HG03066 (cell line): ENCODE measurements around the gene CHRNA4.

Experiments used
- ATAC-seq: cut with Tn5 transposase; IDR thresholded peaks from one replicate; pipeline ENCODE4 v1.9.1; 2021; ENCODE audit warnings: low read depth; ENCODE audit not compliant: unreplicated experiment

Gene CHRNA4

GRCh38 chr20:63295846-63296245 lies 65.3 kb downstream of the CHRNA4 start:
- ATAC-seq: no peak

- no peak for ATAC-seq
Measured at GRCh38 chr20:63295422-63295821, 65.7 kb downstream of the CHRNA4 start.

GRCh38 chr20:63295018-63295417 lies 66.1 kb downstream of the CHRNA4 start:
- ATAC-seq: no peak

GRCh38 chr20:63294536-63294900 lies 66.6 kb downstream of the CHRNA4 start:
- ATAC-seq: no peak

GRCh38 chr20:63293871-63294535 lies 67.1 kb downstream of the CHRNA4 start:
- no peak for ATAC-seq

- ATAC-seq: no peak
Measured at GRCh38 chr20:63293456-63293855, 67.7 kb downstream of the CHRNA4 start.
